DND-41 (cell line): Measurements from ENCODE around the gene INHBC.
"Not testable (repeated sequence)": the region's sequence is repeated elsewhere in the genome, so short reads cannot be mapped to it uniquely, and the experiment has no call there.

Source experiments
- ATAC-seq: fragments of 200-7000 bp; cut with Tn5 transposase; 3 replicates; pipeline ENCODE4 v1.9.1; 2021; ENCODE audit warnings: low read depth; ENCODE audit not compliant: insufficient read depth
- DNase-seq: peaks from one replicate; pipeline ENCODE4 v3.0.0-alpha.2; 2020
- H2AFZ ChIP-seq: 2 replicates; pipeline ENCODE4 v1.6.0; 2012; ENCODE audit warnings: low read depth, low read length
- H3K27ac ChIP-seq: 2 replicates; pipeline ENCODE4 v1.5.1; 2012; ENCODE audit warnings: low read length, inconsistent platforms
- H3K27me3 ChIP-seq: fragments of 200-600 bp; sonication (generic); 2 replicates; pipeline ENCODE4 v1.6.0; 2012; ENCODE audit warnings: low read length, mild to moderate bottlenecking, inconsistent platforms; ENCODE audit not compliant: insufficient read depth, poor library complexity
- H3K36me3 ChIP-seq: 2 replicates; pipeline ENCODE4 v1.5.1; 2012; ENCODE audit warnings: low read length, inconsistent platforms; ENCODE audit not compliant: insufficient read depth
- H3K4me1 ChIP-seq: 2 replicates; pipeline ENCODE4 v1.5.1; 2012; ENCODE audit warnings: mild to moderate bottlenecking, low read length; ENCODE audit not compliant: insufficient read depth
- H3K4me2 ChIP-seq: 2 replicates; pipeline ENCODE4 v1.6.0; 2012; ENCODE audit warnings: mild to moderate bottlenecking, moderate library complexity, low read length, inconsistent platforms; ENCODE audit not compliant: insufficient read depth
- H3K4me3 ChIP-seq, 2 experiments: fragments of 200-600 bp in 1 of 2; shearing (Covaris generic) in 1 of 2; 2 replicates each; pipeline ENCODE4 v1.5.1; 2012 to 2016; ENCODE audit warnings: inconsistent platforms in 2 of 2, low read length in 2 of 2, mild to moderate bottlenecking in 2 of 2, low read depth in 1 of 2, moderate library complexity in 1 of 2
- H3K79me2 ChIP-seq: 2 replicates; pipeline ENCODE4 v1.6.0; 2012; ENCODE audit warnings: low read length, inconsistent platforms; ENCODE audit not compliant: insufficient read depth
- H3K9ac ChIP-seq: 2 replicates; pipeline ENCODE4 v1.6.0; 2012; ENCODE audit warnings: low read depth, mild to moderate bottlenecking, inconsistent platforms, low read length, moderate library complexity
- H3K9me3 ChIP-seq: 2 replicates; pipeline ENCODE4 v1.5.1; 2012; ENCODE audit warnings: low read length, moderate library complexity, mild to moderate bottlenecking, inconsistent platforms; ENCODE audit not compliant: insufficient read depth, severe bottlenecking
- H4K20me1 ChIP-seq: 2 replicates; pipeline ENCODE4 v1.6.0; 2012; ENCODE audit warnings: low read length; ENCODE audit not compliant: insufficient read depth
- CTCF ChIP-seq: IDR thresholded peaks from 2 replicates; pipeline ENCODE4 v1.5.1; 2012; ENCODE audit warnings: borderline replicate concordance, low read length, moderate library complexity, mild to moderate bottlenecking; ENCODE audit not compliant: poor library complexity, severe bottlenecking; ENCODE audit errors: extremely low read depth
- EZH2 ChIP-seq: IDR thresholded peaks from 3 replicates; pipeline ENCODE4 v1.6.1; 2012; ENCODE audit warnings: borderline replicate concordance, low read depth, mild to moderate bottlenecking, moderate library complexity, low read length, inconsistent platforms; ENCODE audit not compliant: severe bottlenecking

Gene INHBC

GRCh38 chr12:57433370-57433769 lies 1.2 kb upstream of the INHBC start:
- Histone ChIP-seq H3K27me3 (no peaks in the 10 kb centered on the region), H3K4me2 (no peak overlapping the region), H4K20me1 (no peaks in the 10 kb centered on the region), H3K9ac (no peak overlapping the region), H3K36me3 (no peaks in the 10 kb centered on the region), H3K4me3 (no peak overlapping the region), H3K9me3 (no peaks in the 10 kb centered on the region), H3K27ac (no peak overlapping the region), H3K4me1 (peaks cover 27% of the 10 kb centered on the region), H2AFZ (no peak overlapping the region), H3K79me2 (peaks cover 31% of the 10 kb centered on the region)
- TF ChIP-seq CTCF = no peak
- DNase-seq (no peak), ATAC-seq (no peak)

- Histone ChIP-seq H3K27me3 (no peaks in the 10 kb centered on the region), H3K9me3 (no peaks in the 10 kb centered on the region), H3K36me3 (no peaks in the 10 kb centered on the region), H3K4me3 (no peak overlapping the region), H3K4me1 (peaks cover 14% of the 10 kb centered on the region), H4K20me1 (no peaks in the 10 kb centered on the region), H3K79me2 (peaks cover 12% of the 10 kb centered on the region), H2AFZ (no peak overlapping the region), H3K4me2 (no peak overlapping the region), H3K27ac (no peak overlapping the region), H3K9ac (no peak overlapping the region)
- peak; percentile 33 for DNase-seq
- ATAC-seq = no peak
- no peak for TF ChIP-seq CTCF
- TF ChIP-seq EZH2 = no peak
Measured at GRCh38 chr12:57435293-57435692, 709 bp downstream of the INHBC start.

GRCh38 chr12:57438400-57438799 lies 3.8 kb downstream of the INHBC start:
- Histone ChIP-seq H3K27me3 (no peaks in the 10 kb centered on the region), H3K36me3 (no peaks in the 10 kb centered on the region), H3K9me3 (no peaks in the 10 kb centered on the region), H3K4me2 (no peak overlapping the region), H3K79me2 (no peaks in the 10 kb centered on the region), H3K4me1 (no peaks in the 10 kb centered on the region), H3K4me3 (no peak overlapping the region), H3K9ac (no peak overlapping the region), H3K27ac (no peak overlapping the region), H2AFZ (no peak overlapping the region), H4K20me1 (no peaks in the 10 kb centered on the region)
- DNase-seq = no peak
- no peak for ATAC-seq
- TF ChIP-seq CTCF = no peak
- no peak for TF ChIP-seq EZH2

GRCh38 chr12:57439762-57440266 lies 5.2 kb downstream of the INHBC start:
- Histone ChIP-seq H2AFZ (no peak overlapping the region), H3K4me1 (no peaks in the 10 kb centered on the region), H3K9me3 (no peaks in the 10 kb centered on the region), H3K27ac (no peak overlapping the region), H3K27me3 (no peaks in the 10 kb centered on the region), H3K79me2 (no peaks in the 10 kb centered on the region), H3K4me2 (no peak overlapping the region), H3K4me3 (no peak overlapping the region), H3K9ac (no peak overlapping the region), H4K20me1 (no peaks in the 10 kb centered on the region), H3K36me3 (no peaks in the 10 kb centered on the region)
- TF ChIP-seq EZH2 = no peak
- no peak for TF ChIP-seq CTCF
- no peak for ATAC-seq
- DNase-seq = no peak

GRCh38 chr12:57441393-57441792 lies 6.8 kb downstream of the INHBC start:
- not testable (repeated sequence) for H3K4me2 ChIP-seq, ATAC-seq, H3K9ac ChIP-seq, H3K27ac ChIP-seq, H4K20me1 ChIP-seq, H3K27me3 ChIP-seq, H3K4me1 ChIP-seq, H3K9me3 ChIP-seq, H2AFZ ChIP-seq, H3K36me3 ChIP-seq, H3K4me3 ChIP-seq, H3K79me2 ChIP-seq, DNase-seq
